Stomach smooth muscle (tissue), 2 donors: ENCODE measurements around the gene MAP3K5.

Source experiments
- H3K27ac ChIP-seq: one replicate; pipeline ENCODE4 v1.7.0; 2013; ENCODE audit warnings: mild to moderate bottlenecking, low read length, inconsistent platforms
- H3K27me3 ChIP-seq, 2 donors: one replicate each; pipeline ENCODE4 v1.7.0; 2013; ENCODE audit warnings: low read length in 2 of 2; ENCODE audit not compliant: insufficient read depth in 2 of 2, control insufficient read depth in 1 of 2
- H3K36me3 ChIP-seq, 2 donors: one replicate each; pipeline ENCODE4 v1.7.0; 2013; ENCODE audit warnings: low read length in 2 of 2; ENCODE audit not compliant: control insufficient read depth in 2 of 2, insufficient read depth in 2 of 2
- H3K4me1 ChIP-seq: one replicate; pipeline ENCODE4 v1.7.0; 2013; ENCODE audit warnings: low read length; ENCODE audit not compliant: control insufficient read depth, insufficient read depth
- H3K4me3 ChIP-seq, 2 donors: one replicate each; pipeline ENCODE4 v1.7.0; 2013; ENCODE audit warnings: low read length in 2 of 2
- H3K9ac ChIP-seq, 2 donors: one replicate each; pipeline ENCODE4 v1.7.0; 2013; ENCODE audit warnings: low read length in 2 of 2, mild to moderate bottlenecking in 1 of 2
- H3K9me3 ChIP-seq, 2 donors: one replicate each; pipeline ENCODE4 v1.7.0; 2013; ENCODE audit warnings: low read length in 2 of 2; ENCODE audit not compliant: control insufficient read depth in 2 of 2
- donor health status: healthy.
- donor health status: Pancreatic carcinoma.

The MAP3K5 gene

GRCh38 chr6:136511397-136511796 is 280.9 kb downstream of the MAP3K5 start:
- H3K27ac ChIP-seq = no peak overlapping the region

GRCh38 chr6:136510782-136511181 is 281.5 kb downstream of the MAP3K5 start:
- H3K4me3 ChIP-seq = no peak overlapping the region
- no peaks in the 10 kb centered on the region for H3K4me1 ChIP-seq
- H3K27me3 ChIP-seq = no peaks in the 10 kb centered on the region
- no peaks in the 10 kb centered on the region for H3K36me3 ChIP-seq
- no peak overlapping the region for H3K27ac ChIP-seq
- H3K9ac ChIP-seq = no peak overlapping the region
- no peaks in the 10 kb centered on the region for H3K9me3 ChIP-seq

More at GRCh38 chr6:136511397-136511796, 280.9 kb downstream of the MAP3K5 start:
- Histone ChIP-seq H3K9ac (no peak overlapping the region), H3K36me3 (no peaks in the 10 kb centered on the region), H3K27me3 (no peaks in the 10 kb centered on the region), H3K4me3 (no peak overlapping the region), H3K4me1 (no peaks in the 10 kb centered on the region), H3K9me3 (no peaks in the 10 kb centered on the region)

GRCh38 chr6:136510299-136510698 is 282.0 kb downstream of the MAP3K5 start:
- Histone ChIP-seq H3K36me3 (no peaks in the 10 kb centered on the region), H3K27ac (no peak overlapping the region), H3K4me1 (no peaks in the 10 kb centered on the region), H3K9me3 (no peaks in the 10 kb centered on the region), H3K9ac (no peak overlapping the region), H3K4me3 (no peak overlapping the region), H3K27me3 (no peaks in the 10 kb centered on the region)

DNA sequence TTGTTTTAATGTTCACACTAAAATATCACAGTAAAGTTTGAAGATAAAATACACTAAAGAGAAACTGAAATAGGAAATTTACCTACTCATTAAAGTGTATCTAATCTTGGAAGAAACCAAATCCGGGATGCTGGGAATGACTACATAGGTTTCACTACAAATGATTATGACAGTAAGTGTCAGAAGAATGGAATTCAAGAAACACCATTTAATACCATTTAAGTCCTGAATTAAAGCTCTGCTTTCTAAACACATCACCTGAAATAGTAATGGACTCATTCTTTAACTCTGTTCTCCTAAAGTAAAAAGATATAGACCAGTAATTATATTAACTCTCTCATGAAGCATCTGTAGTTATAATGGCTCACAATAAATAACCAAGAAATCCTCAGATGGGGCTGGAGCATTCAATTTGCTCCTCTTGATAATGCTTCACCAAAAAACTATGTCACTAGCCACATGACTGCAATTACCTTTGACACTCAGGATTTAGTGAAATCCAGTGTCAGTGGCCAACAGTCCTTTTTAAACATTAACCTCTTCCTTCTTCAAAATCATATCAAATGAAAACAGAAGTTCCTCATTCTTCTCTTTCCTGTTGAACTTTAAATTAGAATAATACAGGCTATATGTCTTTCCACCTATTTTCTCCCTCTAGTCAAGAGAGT is 283.4 kb downstream of the MAP3K5 start:
- Histone ChIP-seq H3K4me1 (no peaks in the 10 kb centered on the region), H3K36me3 (no peaks in the 10 kb centered on the region), H3K4me3 (no peak overlapping the region), H3K27ac (no peak overlapping the region), H3K9ac (no peak overlapping the region), H3K27me3 (no peaks in the 10 kb centered on the region), H3K9me3 (no peaks in the 10 kb centered on the region)
